H1 (cell line): ENCODE data around the gene ST8SIA4. TPM values are rescaled to one million over a fixed set of nuclear protein-coding genes. Genes with fewer than 3 reads are reported as not detected.

Experiments
- CTCF ChIA-PET: fragments of 300-600 bp; sonication (Branson Sonifier 250); formaldehyde crosslinking; loops from one replicate; lab custom pipeline; 2021; ENCODE audit not compliant: partially characterized antibody; lab: Charles Lee
- POLR2A ChIA-PET: fragments of 300-600 bp; sonication (Branson Sonifier 250); formaldehyde crosslinking; loops from one replicate; lab custom pipeline; 2021; ENCODE audit warnings: inconsistent platforms; ENCODE audit not compliant: partially characterized antibody; lab: Charles Lee
- DNase-seq, 2 experiments: peaks; one replicate each; pipeline versions ENCODE4 v3.0.0 to v3.0.0-alpha.2; 2010 to 2022; ENCODE audit warnings: low spot score in 2 of 2, low read depth in 1 of 2, mixed read lengths in 1 of 2
- FAIRE-seq: peaks from 2 replicates; lab custom pipeline; 2011; peaks lifted over from hg19 to GRCh38; lab: Jason Lieb, UNC
- H2AFZ ChIP-seq: 2 replicates; pipeline ENCODE4 v1.8.1; 2012; ENCODE audit warnings: low read length, inconsistent platforms
- H2AK5ac ChIP-seq: 2 replicates; pipeline ENCODE4 v1.6.1; 2013; ENCODE audit warnings: low read depth, low read length
- H2BK120ac ChIP-seq: replicated peaks from 2 replicates; pipeline ENCODE3; 2013; ENCODE audit warnings: low read depth, low read length, inconsistent platforms
- H2BK12ac ChIP-seq: 2 replicates; pipeline ENCODE4 v1.6.1; 2013; ENCODE audit warnings: low read depth, low read length
- H2BK15ac ChIP-seq: 2 replicates; pipeline ENCODE4 v1.6.1; 2013; ENCODE audit warnings: low read length
- H2BK20ac ChIP-seq: 2 replicates; pipeline ENCODE4 v1.6.1; 2013; ENCODE audit warnings: low read length
- H2BK5ac ChIP-seq: 2 replicates; pipeline ENCODE4 v1.6.1; 2013; ENCODE audit warnings: low read depth, low read length
- H3K14ac ChIP-seq: 2 replicates; pipeline ENCODE4 v1.6.1; 2013; ENCODE audit warnings: inconsistent platforms; ENCODE audit not compliant: insufficient read length
- H3K18ac ChIP-seq: 2 replicates; pipeline ENCODE4 v1.6.1; 2013; ENCODE audit warnings: low read length; ENCODE audit errors: extremely low read depth
- H3K23ac ChIP-seq: 2 replicates; pipeline ENCODE4 v1.6.1; 2013; ENCODE audit warnings: inconsistent platforms; ENCODE audit not compliant: insufficient read length
- H3K23me2 ChIP-seq: 2 replicates; pipeline ENCODE4 v1.6.1; 2013; ENCODE audit warnings: low read depth, low read length
- H3K27ac ChIP-seq: 2 replicates; pipeline ENCODE4 v1.6.1; 2011; ENCODE audit warnings: low read depth, low read length, inconsistent platforms
- H3K27me3 ChIP-seq, 4 experiments: replicated peaks in 1 of 4; 1 replicate in 1 of 4; 2 replicates in 3 of 4; pipeline versions ENCODE4 v1.6.1 to v1.8.1; 2011 to 2013; ENCODE audit warnings: low read length in 3 of 4, mild to moderate bottlenecking in 3 of 4, inconsistent platforms in 2 of 4, mixed read lengths in 2 of 4, moderate library complexity in 1 of 4; ENCODE audit not compliant: control insufficient read depth in 3 of 4, insufficient read depth in 3 of 4; ENCODE audit errors: extremely low read depth in 1 of 4
- H3K36me3 ChIP-seq, 4 experiments: 2 replicates each; pipeline versions ENCODE4 v1.6.1 to v1.8.1; 2011 to 2013; ENCODE audit warnings: mild to moderate bottlenecking in 4 of 4, low read length in 3 of 4, moderate library complexity in 2 of 4, control low read depth in 1 of 4, inconsistent platforms in 1 of 4; ENCODE audit not compliant: insufficient read depth in 4 of 4, control insufficient read depth in 2 of 4
- H3K4ac ChIP-seq: replicated peaks from 2 replicates; pipeline ENCODE3; 2013; ENCODE audit warnings: low read length, low read depth, mixed read lengths, inconsistent platforms; ENCODE audit not compliant: insufficient read length
- H3K4me1 ChIP-seq, 4 experiments: replicated peaks in 1 of 4; 1 replicate in 1 of 4; 2 replicates in 3 of 4; pipeline versions ENCODE4 v1.6.1 to v1.8.1; 2011 to 2013; ENCODE audit warnings: low read length in 3 of 4, inconsistent platforms in 2 of 4, mixed read lengths in 1 of 4; ENCODE audit not compliant: insufficient read depth in 4 of 4, control insufficient read depth in 3 of 4
- H3K4me2 ChIP-seq, 2 experiments: 2 replicates each; pipeline versions ENCODE4 v1.6.1 to v1.8.1; 2011 to 2013; ENCODE audit warnings: low read depth in 2 of 2, low read length in 2 of 2, control low read depth in 1 of 2, inconsistent platforms in 1 of 2, mild to moderate bottlenecking in 1 of 2; ENCODE audit not compliant: insufficient read depth in 1 of 2
- H3K4me3 ChIP-seq, 4 experiments: fragments of 200-600, 300-600 bp in 1 of 4; sonication (generic), shearing (Covaris generic), sonication (Bioruptor Twin) in 1 of 4; 2 replicates each; pipeline versions ENCODE4 v1.5.1 to v1.8.1; 2011 to 2016; ENCODE audit warnings: low read length in 4 of 4, low read depth in 3 of 4, control low read depth in 2 of 4, inconsistent platforms in 2 of 4, mild to moderate bottlenecking in 2 of 4, mixed read lengths in 1 of 4, moderate library complexity in 1 of 4; ENCODE audit not compliant: insufficient read depth in 2 of 4; ENCODE audit errors: extremely low read depth in 1 of 4
- H3K56ac ChIP-seq: replicated peaks from 2 replicates; pipeline ENCODE3; 2013; ENCODE audit warnings: low read depth, mild to moderate bottlenecking, mixed read lengths, low read length, inconsistent platforms; ENCODE audit not compliant: insufficient read length
- H3K79me1 ChIP-seq: 2 replicates; pipeline ENCODE4 v1.6.1; 2013; ENCODE audit warnings: low read depth, low read length, control low read depth
- H3K79me2 ChIP-seq, 2 experiments: 2 replicates each; pipeline versions ENCODE4 v1.6.1 to v1.8.1; 2012 to 2013; ENCODE audit warnings: low read length in 2 of 2, mild to moderate bottlenecking in 2 of 2, inconsistent platforms in 1 of 2; ENCODE audit not compliant: insufficient read depth in 2 of 2, control insufficient read depth in 1 of 2
- H3K9ac ChIP-seq, 4 experiments: replicated peaks in 1 of 4; 1 replicate in 1 of 4; 2 replicates in 3 of 4; pipeline versions ENCODE4 v1.6.1 to v1.8.1; 2011 to 2013; ENCODE audit warnings: low read depth in 3 of 4, low read length in 3 of 4, control low read depth in 2 of 4, mild to moderate bottlenecking in 2 of 4, moderate library complexity in 2 of 4, inconsistent platforms in 1 of 4; ENCODE audit errors: extremely low read depth in 1 of 4
- H3K9me3 ChIP-seq, 2 experiments: 2 replicates each; pipeline versions ENCODE4 v1.6.1 to v1.8.1; 2012 to 2013; ENCODE audit warnings: mild to moderate bottlenecking in 2 of 2, moderate library complexity in 2 of 2, control low read depth in 1 of 2, inconsistent platforms in 1 of 2, low read depth in 1 of 2, low read length in 1 of 2, mixed read lengths in 1 of 2; ENCODE audit not compliant: insufficient read depth in 2 of 2
- H4K20me1 ChIP-seq, 2 experiments: replicated peaks in 1 of 2; 2 replicates each; pipeline versions ENCODE3 to v1.8.1; 2011 to 2013; ENCODE audit warnings: inconsistent platforms in 2 of 2, low read length in 2 of 2, mild to moderate bottlenecking in 1 of 2; ENCODE audit not compliant: insufficient read depth in 2 of 2, control insufficient read depth in 1 of 2
- H4K5ac ChIP-seq: 2 replicates; pipeline ENCODE4 v1.6.1; 2013; ENCODE audit warnings: low read length, low read depth, mixed read lengths, inconsistent platforms; ENCODE audit not compliant: insufficient read length
- H4K8ac ChIP-seq: 2 replicates; pipeline ENCODE4 v1.8.0; 2013; ENCODE audit warnings: mild to moderate bottlenecking, moderate library complexity, low read length, inconsistent platforms; ENCODE audit not compliant: insufficient read depth; ENCODE audit errors: extremely low read depth
- H4K91ac ChIP-seq: replicated peaks from 2 replicates; pipeline ENCODE3; 2013; ENCODE audit warnings: low read length, mixed read lengths, inconsistent platforms; ENCODE audit not compliant: insufficient read length
- FOSL1 ChIP-seq: IDR thresholded peaks from 2 replicates; pipeline ENCODE4 v1.6.1; 2011; ENCODE audit warnings: mild to moderate bottlenecking, low read depth, low read length, moderate library complexity; ENCODE audit not compliant: insufficient read depth
- MAFK ChIP-seq: IDR thresholded peaks from 2 replicates; pipeline ENCODE4 v1.6.1; 2012; ENCODE audit warnings: low read depth, mild to moderate bottlenecking, improper control_type of control experiment, low read length
- SIRT6 ChIP-seq: IDR thresholded peaks from one replicate; pipeline ENCODE4 v1.7.1; 2012; ENCODE audit warnings: low read length, inconsistent platforms
- WGBS, 2 experiments: shearing (Covaris generic) in 1 of 2; methylation state at CpG; one replicate each; pipeline versions ENCODE4 v1.1.6 to v1.1.7; 2013 to 2015; ENCODE audit warnings: low lambda C conversion rate in 2 of 2, mixed read lengths in 2 of 2, inconsistent platforms in 1 of 2, low coverage in 1 of 2, missing lambda C conversion rate in 1 of 2; ENCODE audit not compliant: insufficient replicate concordance in 2 of 2, insufficient coverage in 1 of 2, insufficient read length in 1 of 2; ENCODE audit errors: extremely low coverage in 1 of 2, missing lambda C conversion rate in 1 of 2; 5-methylcytosine and 5-hydroxymethylcytosine counted together
- polyA plus RNA-seq, 7 experiments: library from polyadenylated mRNA; depleted of rRNA in 3 of 7; stranded (reverse) in 5 of 7; unstranded in 2 of 7; fragments of >200 nt in 5 of 7; fragments of 200-250 nt in 2 of 7; gene quantifications; 1 replicate in 5 of 7; 2 replicates in 1 of 7; 4 replicates in 1 of 7; pipeline versions ENCODE4 v1.2.1 to v1.2.3, GENCODE V29; 2011 to 2013; ENCODE audit warnings: missing spikeins in 2 of 7, mixed read lengths in 2 of 7
- total RNA-seq: library from RNA; stranded (reverse); fragmentation: NEBNext Ultra II Directional; extraction: Animal tissue kit (Norgen Biotek cat#: 25700); gene quantifications from 2 replicates; pipeline ENCODE4 v1.2.1, GENCODE V29; 2021

Gene ST8SIA4
- total and polyA plus RNA-seq, 2 of the 8 experiments (the other 6 are each of a cell fraction or from before 2014, with no cell fraction given): 0.08 to 0.50 TPM

- Histone ChIP-seq H2BK5ac (no peak overlapping the region), H2BK12ac (no peak overlapping the region), H4K91ac (no peak overlapping the region), H4K20me1 (no peaks in the 10 kb centered on the region), H3K56ac (no peak overlapping the region), H2BK120ac (no peak overlapping the region), H3K9ac (no peak overlapping the region), H3K14ac (no peak overlapping the region), H3K4me3 (no peak overlapping the region), H2BK20ac (no peak overlapping the region), H3K79me1 (no peaks in the 10 kb centered on the region), H2AFZ (no peak overlapping the region), H2BK15ac (no peak overlapping the region), H4K8ac (no peak overlapping the region), H3K79me2 (no peaks in the 10 kb centered on the region), H3K23me2 (no peaks in the 10 kb centered on the region), H4K5ac (no peak overlapping the region), H3K9me3 (no peaks in the 10 kb centered on the region), H3K18ac (no peak overlapping the region), H2AK5ac (no peak overlapping the region), H3K27ac (no peak overlapping the region), H3K4me2 (no peak overlapping the region), H3K36me3 (no peaks in the 10 kb centered on the region), H3K4ac (no peak overlapping the region), H3K4me1 (no peaks in the 10 kb centered on the region), H3K27me3 (no peaks in the 10 kb centered on the region), H3K23ac (no peak overlapping the region)
- 100% methylated on average over 1 of the region's 1 CpG; no CpG with 5 or more reads in 1 of the 2 experiments for WGBS, 2 experiments
- no peak for DNase-seq
- CTCF ChIA-PET: no interaction called here
- no peak for TF ChIP-seq FOSL1
- peak; percentile 29; the same call in 1 of the 2 replicates for TF ChIP-seq MAFK
- TF ChIP-seq SIRT6: no peak
- no peak for FAIRE-seq
- POLR2A ChIA-PET: no interaction called here
Measured at GRCh38 chr5:100858987-100859545, 44.0 kb downstream of the ST8SIA4 start.
